Astrocyte of the spinal cord (primary cell): ENCODE data around the gene SELENOF.
A peak's percentile ranks its signal among the peaks of the same experiment; 100 is the strongest.

ENCODE experiments used
- DNase-seq: peaks from one replicate; pipeline ENCODE4 v3.0.0; 2011; ENCODE audit warnings: low read depth, low spot score
- H3K4me3 ChIP-seq: 2 replicates; pipeline ENCODE4 v1.5.1; 2011; ENCODE audit warnings: low read depth, mild to moderate bottlenecking, low read length, moderate library complexity
- CTCF ChIP-seq: IDR thresholded peaks from 2 replicates; pipeline ENCODE4 v1.5.1; 2012; ENCODE audit warnings: low read depth, mild to moderate bottlenecking, low read length, inconsistent platforms
- in situ Hi-C: cut with HindIII; loops from 2 replicates; pipeline ENCODE4 v1.10.0; 2017; ENCODE audit warnings: low sequenced_read_pairs

Gene SELENOF

GRCh38 chr1:86925742-86926141 lies 11.8 kb upstream of the SELENOF start:
- no peak for TF ChIP-seq CTCF
- H3K4me3 ChIP-seq, result no peak overlapping the region
- in situ Hi-C loops, result no loop called here
- DNase-seq, result no peak

GRCh38 chr1:86924324-86924960 lies 10.5 kb upstream of the SELENOF start:
- no peak overlapping the region for H3K4me3 ChIP-seq
- in situ Hi-C loops, result no loop called here
- TF ChIP-seq CTCF, result no peak
- DNase-seq, result no peak

- no peak overlapping the region for H3K4me3 ChIP-seq
- in situ Hi-C loops, result no loop called here
- no peak for DNase-seq
- no peak for TF ChIP-seq CTCF
These were observed 8.5 kb upstream of the SELENOF start for GRCh38 chr1:86922445-86922844.

- in situ Hi-C loops, result loop anchor here (10.0 kb wide), 1 partner anchor 52 kb away; no protein-coding TSS in a partner anchor
- no peak for DNase-seq
- no peak for TF ChIP-seq CTCF
- H3K4me3 ChIP-seq, result no peak overlapping the region
These were observed 2.8 kb upstream of the SELENOF start for GRCh38 chr1:86916752-86917151.

- no peak for TF ChIP-seq CTCF
- no peak for DNase-seq
- peak overlapping the region; percentile 89 for H3K4me3 ChIP-seq
- in situ Hi-C loops, result loop anchor here (10.0 kb wide), 1 partner anchor 51 kb away; no protein-coding TSS in a partner anchor
These were observed 1.9 kb upstream of the SELENOF start for GRCh38 chr1:86915737-86916235.

- no peak for TF ChIP-seq CTCF
- DNase-seq, result peak; percentile 53
- H3K4me3 ChIP-seq, result peak overlapping the region; percentile 89
- in situ Hi-C loops, result loop anchor here (10.0 kb wide), 1 partner anchor 50 kb away; no protein-coding TSS in a partner anchor
These were observed 1.2 kb upstream of the SELENOF start for GRCh38 chr1:86914998-86915736.
